IMR-90 (cell line): ENCODE data around the gene CLTCL1. TPM values are rescaled to one million over a fixed set of nuclear protein-coding genes. Genes with fewer than 3 reads are reported as not detected.
A peak's percentile ranks its signal among the peaks of the same experiment; 100 is the strongest.

ENCODE experiments used
- ATAC-seq: fragments of 200-7000 bp; cut with Tn5 transposase; 2 replicates; pipeline ENCODE4 v1.9.1; 2020; ENCODE audit warnings: low read depth, mild to moderate bottlenecking, moderate library complexity
- BruUV-seq: library from RNA; stranded (reverse); fragments of 400-500 nt; replicated peaks from 2 replicates; lab custom pipeline; 2021; lab: Mats Ljungman, UMichigan
- CTCF ChIA-PET: fragments of 300-600 bp; formaldehyde crosslinking; extraction: SDS; loops from one replicate; lab custom pipeline; 2021; ENCODE audit warnings: antibody characterized with exemption; lab: Yijun Ruan, JAX
- POLR2A ChIA-PET: fragments of 300-600 bp; sonication (Branson Sonifier 250); formaldehyde crosslinking; loops from one replicate; lab custom pipeline; 2022; ENCODE audit warnings: antibody characterized with exemption; ENCODE audit not compliant: unreplicated experiment; lab: Charles Lee
- DNase-seq: peaks from one replicate; pipeline ENCODE4 v3.0.0; 2013
- H2AFZ ChIP-seq: replicated peaks from 2 replicates; pipeline ENCODE3; 2013; ENCODE audit warnings: low read length, mild to moderate bottlenecking; ENCODE audit not compliant: poor library complexity
- H2AK5ac ChIP-seq: 2 replicates; pipeline ENCODE4 v1.6.1; 2013; ENCODE audit warnings: low read depth, low read length, inconsistent platforms
- H2AK9ac ChIP-seq: replicated peaks from 2 replicates; pipeline ENCODE3; 2013; ENCODE audit warnings: mild to moderate bottlenecking, low read depth, low read length, moderate library complexity; ENCODE audit not compliant: poor library complexity
- H2BK120ac ChIP-seq: 2 replicates; pipeline ENCODE4 v1.6.1; 2013; ENCODE audit warnings: low read depth, low read length, inconsistent platforms
- H2BK15ac ChIP-seq: 3 replicates; pipeline ENCODE4 v1.6.1; 2013; ENCODE audit warnings: low read depth, low read length, inconsistent platforms
- H2BK20ac ChIP-seq: 2 replicates; pipeline ENCODE4 v1.6.1; 2013; ENCODE audit warnings: low read depth, mild to moderate bottlenecking, inconsistent platforms, low read length, moderate library complexity
- H2BK5ac ChIP-seq: 2 replicates; pipeline ENCODE4 v1.6.1; 2013; ENCODE audit warnings: mild to moderate bottlenecking, low read depth, low read length, inconsistent platforms; ENCODE audit not compliant: poor library complexity, severe bottlenecking
- H3K14ac ChIP-seq: replicated peaks from 2 replicates; pipeline ENCODE4 v1.6.1; 2013; ENCODE audit warnings: low read depth, low read length, inconsistent platforms
- H3K18ac ChIP-seq: 2 replicates; pipeline ENCODE4 v1.6.1; 2013; ENCODE audit warnings: low read depth, low read length, control low read depth
- H3K23ac ChIP-seq: 2 replicates; pipeline ENCODE4 v1.6.1; 2013; ENCODE audit warnings: low read depth, low read length, inconsistent platforms
- H3K27ac ChIP-seq: 2 replicates; pipeline ENCODE4 v1.5.1; 2013; ENCODE audit warnings: mild to moderate bottlenecking, control low read depth, low read length; ENCODE audit not compliant: insufficient read depth
- H3K27me3 ChIP-seq: 2 replicates; pipeline ENCODE4 v1.6.1; 2013; ENCODE audit warnings: low read length; ENCODE audit not compliant: control insufficient read depth, insufficient read depth
- H3K36me3 ChIP-seq: 2 replicates; pipeline ENCODE4 v1.6.1; 2013; ENCODE audit warnings: low read length, mixed read lengths; ENCODE audit not compliant: control insufficient read depth, insufficient read depth
- H3K4ac ChIP-seq: 2 replicates; pipeline ENCODE4 v1.6.1; 2013; ENCODE audit warnings: low read depth, low read length, inconsistent platforms
- H3K4me1 ChIP-seq: 2 replicates; pipeline ENCODE4 v1.6.1; 2013; ENCODE audit warnings: low read length, mixed read lengths; ENCODE audit not compliant: control insufficient read depth, insufficient read depth
- H3K4me2 ChIP-seq: 2 replicates; pipeline ENCODE4 v1.6.1; 2013; ENCODE audit warnings: low read depth, mild to moderate bottlenecking, control low read depth, low read length, moderate library complexity
- H3K4me3 ChIP-seq: 2 replicates; pipeline ENCODE4 v1.5.1; 2013; ENCODE audit warnings: low read depth, mild to moderate bottlenecking, control low read depth, low read length, moderate library complexity; ENCODE audit not compliant: insufficient read depth
- H3K56ac ChIP-seq: 2 replicates; pipeline ENCODE4 v1.6.1; 2013; ENCODE audit warnings: low read length, inconsistent platforms; ENCODE audit not compliant: insufficient read depth; ENCODE audit errors: extremely low read depth
- H3K79me1 ChIP-seq, 2 experiments: 2 replicates each; pipeline ENCODE4 v1.6.1; 2013; ENCODE audit warnings: low read length in 2 of 2, inconsistent platforms in 1 of 2, low read depth in 1 of 2
- H3K9ac ChIP-seq: 2 replicates; pipeline ENCODE4 v1.6.1; 2013; ENCODE audit warnings: low read depth, low read length, control low read depth
- H3K9me1 ChIP-seq: 2 replicates; pipeline ENCODE4 v1.6.1; 2013; ENCODE audit warnings: low read length, inconsistent platforms; ENCODE audit not compliant: insufficient read depth
- H3K9me3 ChIP-seq: 2 replicates; pipeline ENCODE4 v1.6.1; 2013; ENCODE audit warnings: low read length; ENCODE audit not compliant: control insufficient read depth, insufficient read depth
- H4K20me1 ChIP-seq: 2 replicates; pipeline ENCODE4 v1.6.1; 2013; ENCODE audit warnings: low read length, inconsistent platforms; ENCODE audit not compliant: insufficient read depth
- H4K5ac ChIP-seq: 2 replicates; pipeline ENCODE4 v1.6.1; 2013; ENCODE audit warnings: mild to moderate bottlenecking, low read depth, low read length, control low read depth
- H4K8ac ChIP-seq, 2 experiments: 2 replicates each; pipeline ENCODE4 v1.6.1; 2013; ENCODE audit warnings: low read depth in 2 of 2, low read length in 2 of 2, control low read depth in 1 of 2, inconsistent platforms in 1 of 2
- H4K91ac ChIP-seq: 2 replicates; pipeline ENCODE4 v1.6.1; 2013; ENCODE audit warnings: low read depth, low read length, inconsistent platforms; ENCODE audit not compliant: insufficient read depth
- BHLHE40 ChIP-seq: fragments of 150-350 bp; IDR thresholded peaks from 2 replicates; pipeline ENCODE4 v1.6.1; 2016; ENCODE audit warnings: mild to moderate bottlenecking, low read depth, low read length
- CEBPB ChIP-seq: IDR thresholded peaks from 2 replicates; pipeline ENCODE4 v1.6.1; 2012; ENCODE audit warnings: low read depth, low read length, improper control_type of control experiment
- CHD1 ChIP-seq: IDR thresholded peaks from 2 replicates; pipeline ENCODE4 v1.6.1; 2012; ENCODE audit warnings: low read depth, low read length, improper control_type of control experiment
- CTCF ChIP-seq: conservative IDR thresholded peaks from 2 replicates; pipeline ENCODE4 v1.5.1; 2012; ENCODE audit warnings: mild to moderate bottlenecking, low read depth, low read length, improper control_type of control experiment
- FOS ChIP-seq: fragments of 150-350 bp; IDR thresholded peaks from 2 replicates; pipeline ENCODE4 v1.6.1; 2016; ENCODE audit warnings: low read depth, low read length
- MAFK ChIP-seq: IDR thresholded peaks from 2 replicates; pipeline ENCODE4 v1.6.1; 2012; ENCODE audit warnings: low read depth, low read length, improper control_type of control experiment
- MAZ ChIP-seq: IDR thresholded peaks from 2 replicates; pipeline ENCODE4 v1.6.1; 2012; ENCODE audit warnings: low read depth, mild to moderate bottlenecking, low read length, improper control_type of control experiment, moderate library complexity, borderline replicate concordance
- MXI1 ChIP-seq: IDR thresholded peaks from 2 replicates; pipeline ENCODE4 v1.6.1; 2012; ENCODE audit warnings: low read depth, mild to moderate bottlenecking, low read length, moderate library complexity, borderline replicate concordance
- NFE2L2 ChIP-seq: fragments of 150-350 bp; IDR thresholded peaks from 2 replicates; pipeline ENCODE4 v1.6.1; 2016; ENCODE audit warnings: low read depth, mild to moderate bottlenecking, low read length
- POLR2A ChIP-seq: IDR thresholded peaks from 2 replicates; pipeline ENCODE4 v1.6.1; 2012; ENCODE audit warnings: mild to moderate bottlenecking, low read depth, low read length
- RAD21 ChIP-seq: IDR thresholded peaks from 2 replicates; pipeline ENCODE4 v1.6.1; 2012; ENCODE audit warnings: low read length, improper control_type of control experiment
- RCOR1 ChIP-seq: IDR thresholded peaks from 2 replicates; pipeline ENCODE4 v1.6.1; 2012; ENCODE audit warnings: mild to moderate bottlenecking, low read length, improper control_type of control experiment; ENCODE audit not compliant: insufficient replicate concordance
- RFX5 ChIP-seq: IDR thresholded peaks from 2 replicates; pipeline ENCODE4 v1.8.0; 2012; ENCODE audit warnings: low read depth, mild to moderate bottlenecking, low read length, moderate library complexity
- SMC3 ChIP-seq: fragments of 150-350 bp; IDR thresholded peaks from 2 replicates; pipeline ENCODE4 v1.6.1; 2016; ENCODE audit warnings: low read depth, mild to moderate bottlenecking, antibody characterized with exemption, low read length, moderate library complexity
- USF2 ChIP-seq: fragments of 150-350 bp; IDR thresholded peaks from 2 replicates; pipeline ENCODE4 v1.6.1; 2017; ENCODE audit warnings: mild to moderate bottlenecking, antibody characterized with exemption, low read length, low read depth
- WGBS, 2 experiments: methylation state at CpG; one replicate each; pipeline versions ENCODE4 v1.1.5 to v1.1.7; 2013; ENCODE audit warnings: missing lambda C conversion rate in 2 of 2; ENCODE audit not compliant: insufficient read length in 1 of 2; ENCODE audit errors: extremely low coverage in 2 of 2; 5-methylcytosine and 5-hydroxymethylcytosine counted together
- dilution Hi-C: fragments of 300-500 bp; cut with HindIII; formaldehyde crosslinking; loops from one replicate; pipeline ENCODE4 v1.14.3; 2018; ENCODE audit warnings: low sequenced_read_pairs; ENCODE audit not compliant: unreplicated experiment
- in situ Hi-C: fragments of 300-500 bp; cut with MboI; formaldehyde crosslinking; loops from 3 replicates; pipeline ENCODE4 v1.14.3; 2019; ENCODE audit warnings: low sequenced_read_pairs, inconsistent platforms, mixed read lengths
- intact Hi-C: fragments of 100-400 bp; cut with micrococcal nuclease; formaldehyde crosslinking; loops from 2 replicates; pipeline ENCODE4 v1.10.0; 2022
- polyA plus RNA-seq, 3 experiments: library from polyadenylated mRNA; depleted of rRNA; stranded (reverse); fragments of >200 nt; gene quantifications; 2 replicates each; pipeline ENCODE4 v1.2.3, GENCODE V29; 2012; ENCODE audit warnings: low replicate concordance in 1 of 3
- total RNA-seq: library from RNA; depleted of rRNA; stranded (reverse); fragments of >200 nt; gene quantifications from 2 replicates; pipeline ENCODE4 v1.2.3, GENCODE V29; 2012
- TF ChIP-seq, protein P1 (sequence below): fragments of 150-350 bp; IDR thresholded peaks from 2 replicates; pipeline ENCODE4 v1.6.1; 2016; ENCODE audit warnings: low read depth, mild to moderate bottlenecking, low read length, moderate library complexity, borderline replicate concordance

The CLTCL1 gene
- total and polyA plus RNA-seq, 2 of the 4 experiments (the other 2 are of a cell fraction) = 6.2 to 8.1 TPM

GRCh38 chr22:19134176-19134831 lies 157.2 kb downstream of the CLTCL1 start:
- ATAC-seq (no peak), DNase-seq (no peak)
- intact Hi-C loops = no loop called here
- Histone ChIP-seq H3K9me3 (no peaks in the 10 kb centered on the region), H3K4ac (no peak overlapping the region), H3K9ac (no peak overlapping the region), H3K27ac (no peak overlapping the region), H3K18ac (no peak overlapping the region), H3K79me1 (no peaks in the 10 kb centered on the region), H3K27me3 (no peaks in the 10 kb centered on the region), H4K5ac (no peak overlapping the region), H3K36me3 (peaks cover 67% of the 10 kb centered on the region), H2AK9ac (peak overlapping the region; percentile 13), H4K91ac (no peak overlapping the region), H2BK5ac (no peak overlapping the region), H2BK15ac (no peak overlapping the region), H3K9me1 (no peaks in the 10 kb centered on the region), H3K56ac (no peak overlapping the region), H4K20me1 (no peaks in the 10 kb centered on the region), H2AFZ (no peak overlapping the region), H4K8ac (no peak overlapping the region), H2BK120ac (no peak overlapping the region), H3K14ac (no peak overlapping the region), H3K23ac (no peak overlapping the region), H2BK20ac (no peak overlapping the region), H3K4me3 (no peak overlapping the region), H2AK5ac (no peak overlapping the region), H3K4me2 (no peak overlapping the region), H3K4me1 (no peaks in the 10 kb centered on the region)
- CTCF ChIA-PET = interaction anchor here (0.6 kb wide), 1 partner anchor 10 kb away, joined by 3 read pairs; the partner anchor contains the start of gene ESS2
- TF ChIP-seq CTCF (no peak), SMC3 (no peak), FOS (no peak), NFE2L2 (no peak), CEBPB (no peak), MAFK (no peak), RAD21 (no peak), CHD1 (no peak), POLR2A (no peak), RCOR1 (no peak), MXI1 (no peak), MAZ (no peak), BHLHE40 (no peak), USF2 (no peak), RFX5 (no peak)
- TF ChIP-seq, protein P1, sequence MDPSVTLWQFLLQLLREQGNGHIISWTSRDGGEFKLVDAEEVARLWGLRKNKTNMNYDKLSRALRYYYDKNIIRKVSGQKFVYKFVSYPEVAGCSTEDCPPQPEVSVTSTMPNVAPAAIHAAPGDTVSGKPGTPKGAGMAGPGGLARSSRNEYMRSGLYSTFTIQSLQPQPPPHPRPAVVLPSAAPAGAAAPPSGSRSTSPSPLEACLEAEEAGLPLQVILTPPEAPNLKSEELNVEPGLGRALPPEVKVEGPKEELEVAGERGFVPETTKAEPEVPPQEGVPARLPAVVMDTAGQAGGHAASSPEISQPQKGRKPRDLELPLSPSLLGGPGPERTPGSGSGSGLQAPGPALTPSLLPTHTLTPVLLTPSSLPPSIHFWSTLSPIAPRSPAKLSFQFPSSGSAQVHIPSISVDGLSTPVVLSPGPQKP = no peak
- BruUV-seq = no TSS peak
- dilution Hi-C loops = no loop called here
- WGBS, 2 experiments = 93% methylated on average over 6 of the region's 21 CpGs; no CpG with 5 or more reads in 1 of the 2 experiments
- POLR2A ChIA-PET = no interaction called here
- in situ Hi-C loops = no loop called here
